Measurements from ENCODE around the gene TBL1X. TPM values are rescaled to one million over a fixed set of nuclear protein-coding genes. Genes with fewer than 3 reads are reported as not detected.

TBL1X gene
- total and polyA plus RNA-seq, 2 of the 13 experiments (the other 11 are each of a cell fraction or from before 2014, with no cell fraction given): 17.6 to 19.9 TPM

GRCh38 chrX:9429767-9430166, 35.1 kb upstream of the TBL1X start:
- H4K20me1 ChIP-seq (ENCODE audit: insufficient read depth, low read length): no peaks in the 10 kb centered on the region
- H3K4me2 ChIP-seq (ENCODE audit: low read depth, low read length): no peak overlapping the region
- FAIRE-seq (no peak), ATAC-seq (no peak), DNase-seq (ENCODE audit: low spot score) (no peak)
- intact Hi-C loops (cut with micrococcal nuclease; ENCODE audit: unreplicated experiment): no loop called here
- ChIA-PET POLR2A (no interaction called here), CTCF (ENCODE audit: low intra/inter-chr PET ratio, low total read pairs) (no interaction called here)
- BruUV-seq (replicated peaks): no TSS peak
- H3K4me3 ChIP-seq (replicated peaks in 1 of 3; ENCODE audit: insufficient read depth in 1 of 3, low read depth in 2 of 3, low read length in 3 of 3): no peak overlapping the region
- no peaks in the 10 kb centered on the region for H3K4me1 ChIP-seq (ENCODE audit: insufficient read depth, low read length)
- H2AFZ ChIP-seq (ENCODE audit: low read length): no peak overlapping the region
- WGBS (ENCODE audit: low lambda C conversion rate): 74% methylated on average over 7 of the region's 12 CpGs
- no peaks in the 10 kb centered on the region for H3K9me3 ChIP-seq (ENCODE audit: low read length)
- H3K36me3 ChIP-seq (replicated peaks in 1 of 2; ENCODE audit: control insufficient read depth in 1 of 2, insufficient read depth in 2 of 2, low read length in 2 of 2): no peaks in the 10 kb centered on the region
- in situ Hi-C loops (cut with HindIII; ENCODE audit: extremely low pct_ligation_motif_present, low pct_unique_long_range_greater_than_20kb): no loop called here
- H3K79me2 ChIP-seq (ENCODE audit: insufficient read depth, low read length): no peaks in the 10 kb centered on the region
- TF ChIP-seq FOXK2 (IDR thresholded peaks at IDR 0.05) (no peak), FOXA3 (CRISPR knock-in tag; IDR thresholded peaks at IDR 0.05) (no peak)
- H3K9ac ChIP-seq (ENCODE audit: insufficient read depth, low read depth, low read length): no peak overlapping the region
- no peak overlapping the region for H3K27ac ChIP-seq (ENCODE audit: extremely low read length, insufficient read depth, low read length)
- no peaks in the 10 kb centered on the region for H3K27me3 ChIP-seq (ENCODE audit: control insufficient read depth in 1 of 2, insufficient read depth in 2 of 2, low read length in 2 of 2)

- Histone ChIP-seq H3K79me2 (ENCODE audit: insufficient read depth, low read length) (no peaks in the 10 kb centered on the region), H3K4me1 (ENCODE audit: insufficient read depth, low read length) (no peaks in the 10 kb centered on the region), H3K9ac (ENCODE audit: insufficient read depth, low read depth, low read length) (no peak overlapping the region), H3K27me3 (ENCODE audit: control insufficient read depth in 1 of 2, insufficient read depth in 2 of 2, low read length in 2 of 2) (no peaks in the 10 kb centered on the region), H4K20me1 (ENCODE audit: insufficient read depth, low read length) (no peaks in the 10 kb centered on the region), H3K4me3 (replicated peaks in 1 of 3; ENCODE audit: insufficient read depth in 1 of 3, low read depth in 2 of 3, low read length in 3 of 3) (no peak overlapping the region), H3K36me3 (replicated peaks in 1 of 2; ENCODE audit: control insufficient read depth in 1 of 2, insufficient read depth in 2 of 2, low read length in 2 of 2) (no peaks in the 10 kb centered on the region), H3K27ac (ENCODE audit: extremely low read length, insufficient read depth, low read length) (no peak overlapping the region), H3K4me2 (ENCODE audit: low read depth, low read length) (no peak overlapping the region), H2AFZ (ENCODE audit: low read length) (no peak overlapping the region), H3K9me3 (ENCODE audit: low read length) (no peaks in the 10 kb centered on the region)
- ChIA-PET CTCF (ENCODE audit: low intra/inter-chr PET ratio, low total read pairs) (no interaction called here), POLR2A (no interaction called here)
- ATAC-seq (no peak), FAIRE-seq (no peak), DNase-seq (ENCODE audit: low spot score) (no peak)
- BruUV-seq (replicated peaks): no TSS peak
- intact Hi-C loops (cut with micrococcal nuclease; ENCODE audit: unreplicated experiment) (no loop called here), in situ Hi-C loops (cut with HindIII; ENCODE audit: extremely low pct_ligation_motif_present, low pct_unique_long_range_greater_than_20kb) (no loop called here)
- no peak for TF ChIP-seq ZFY (CRISPR knock-in tag; IDR thresholded peaks at IDR 0.05)
- TF ChIP-seq ZBTB34 (CRISPR knock-in tag; IDR thresholded peaks at IDR 0.05): no peak
- no peak for TF ChIP-seq MEIS1 (CRISPR knock-in tag; IDR thresholded peaks at IDR 0.05; ENCODE audit: borderline replicate concordance)
- TF ChIP-seq HNRNPUL1 (IDR thresholded peaks at IDR 0.05; ENCODE audit: low read depth, low read length): no peak
- TF ChIP-seq HMG20B (CRISPR knock-in tag; conservative IDR thresholded peaks at IDR 0.05): no peak
- TF ChIP-seq PRDM10 (CRISPR knock-in tag; IDR thresholded peaks at IDR 0.05; ENCODE audit: low read depth): no peak
- 46% methylated on average over 3 of the region's 5 CpGs for WGBS (ENCODE audit: low lambda C conversion rate)
Measured at GRCh38 chrX:9430346-9430921, 34.4 kb upstream of the TBL1X start.
